Measurements from ENCODE around the gene CFAP44. TPM values are rescaled to one million over a fixed set of nuclear protein-coding genes. Genes with fewer than 3 reads are reported as not detected.

CFAP44 gene
- total RNA-seq, 2 experiments from 2014 or later = 9.7 to 10.0 TPM

DNA sequence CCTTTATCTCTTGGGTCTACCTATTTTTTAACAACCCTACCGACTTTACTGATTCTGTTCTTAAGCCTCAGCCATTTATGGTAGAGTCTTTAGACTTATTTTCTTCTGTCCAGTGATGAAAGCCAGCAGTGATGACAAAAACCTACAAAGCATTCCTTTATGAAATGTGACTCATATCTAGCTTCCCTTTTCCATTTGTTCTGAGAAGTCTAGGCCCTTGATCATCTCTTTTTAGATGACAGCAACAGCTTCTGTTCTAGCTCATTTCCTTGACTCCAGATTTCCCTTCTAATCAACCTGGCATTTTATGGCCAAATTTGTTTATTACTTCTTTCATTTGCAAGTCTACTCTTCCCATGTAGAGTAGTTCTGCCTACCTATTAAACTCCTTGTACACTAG is 36.1 kb downstream of the CFAP44 start:
- Histone ChIP-seq H3K4me3 (ENCODE audit: low read length) (no peak overlapping the region), H3K4me1 (ENCODE audit: insufficient read depth, low read length) (no peaks in the 10 kb centered on the region), H3K36me3 (ENCODE audit: insufficient read depth, low read length) (peaks cover 11% of the 10 kb centered on the region), H3K9me3 (ENCODE audit: control insufficient read depth in 1 of 2, insufficient read depth in 1 of 2, low read length in 2 of 2) (no peaks in the 10 kb centered on the region), H3K27ac (ENCODE audit: low read depth in 1 of 2, low read length in 2 of 2) (no peak overlapping the region), H3K27me3 (ENCODE audit: control insufficient read depth in 1 of 2, insufficient read depth in 2 of 2, low read length in 2 of 2) (no peaks in the 10 kb centered on the region)
- intact Hi-C loops (cut with DNase I, micrococcal nuclease) = no loop called here
- H3K4me1 Mint-ChIP-seq (ENCODE audit: low read depth) = no peaks in the 10 kb centered on the region
- H3K27ac Mint-ChIP-seq = no peak overlapping the region
- peaks cover 68% of the 10 kb centered on the region for H3K36me3 Mint-ChIP-seq (ENCODE audit: low read depth)
- H3K4me3 Mint-ChIP-seq = no peak overlapping the region
- ATAC-seq (ENCODE audit: poor library complexity) (no peak), DNase-seq (no peak)
- TF ChIP-seq, protein P1, sequence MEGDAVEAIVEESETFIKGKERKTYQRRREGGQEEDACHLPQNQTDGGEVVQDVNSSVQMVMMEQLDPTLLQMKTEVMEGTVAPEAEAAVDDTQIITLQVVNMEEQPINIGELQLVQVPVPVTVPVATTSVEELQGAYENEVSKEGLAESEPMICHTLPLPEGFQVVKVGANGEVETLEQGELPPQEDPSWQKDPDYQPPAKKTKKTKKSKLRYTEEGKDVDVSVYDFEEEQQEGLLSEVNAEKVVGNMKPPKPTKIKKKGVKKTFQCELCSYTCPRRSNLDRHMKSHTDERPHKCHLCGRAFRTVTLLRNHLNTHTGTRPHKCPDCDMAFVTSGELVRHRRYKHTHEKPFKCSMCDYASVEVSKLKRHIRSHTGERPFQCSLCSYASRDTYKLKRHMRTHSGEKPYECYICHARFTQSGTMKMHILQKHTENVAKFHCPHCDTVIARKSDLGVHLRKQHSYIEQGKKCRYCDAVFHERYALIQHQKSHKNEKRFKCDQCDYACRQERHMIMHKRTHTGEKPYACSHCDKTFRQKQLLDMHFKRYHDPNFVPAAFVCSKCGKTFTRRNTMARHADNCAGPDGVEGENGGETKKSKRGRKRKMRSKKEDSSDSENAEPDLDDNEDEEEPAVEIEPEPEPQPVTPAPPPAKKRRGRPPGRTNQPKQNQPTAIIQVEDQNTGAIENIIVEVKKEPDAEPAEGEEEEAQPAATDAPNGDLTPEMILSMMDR (IDR thresholded peaks at IDR 0.05) = no peak
- H3K27me3 Mint-ChIP-seq = no peaks in the 10 kb centered on the region
- H3K9me3 Mint-ChIP-seq = no peaks in the 10 kb centered on the region
- POLR2A ChIA-PET = no interaction called here
- CTCF ChIA-PET = no interaction called here

DNA sequence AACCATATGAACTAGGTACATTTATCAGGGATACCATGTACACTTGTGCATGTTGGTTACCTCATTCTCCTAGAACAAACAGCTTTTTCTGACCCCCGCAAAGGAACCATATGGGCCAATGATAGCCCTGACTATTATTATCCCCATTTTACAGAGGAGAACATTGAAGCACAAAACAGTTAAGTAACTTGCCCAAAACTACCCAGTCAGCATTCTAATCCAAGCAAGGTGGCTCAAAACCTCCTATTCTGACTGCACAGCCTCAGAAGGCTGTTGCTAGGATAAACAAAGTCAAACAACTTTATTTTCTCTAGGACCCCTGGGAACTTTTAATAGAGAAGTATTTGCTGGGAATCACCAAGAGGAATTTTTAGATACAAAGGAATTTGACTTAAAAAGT is 36.7 kb downstream of the CFAP44 start:
- H3K4me3 Mint-ChIP-seq = no peak overlapping the region
- ChIA-PET POLR2A (no interaction called here), CTCF (no interaction called here)
- H3K4me1 ChIP-seq (ENCODE audit: insufficient read depth, low read length) = no peaks in the 10 kb centered on the region
- H3K27ac ChIP-seq (ENCODE audit: low read depth in 1 of 2, low read length in 2 of 2) = no peak overlapping the region
- no peaks in the 10 kb centered on the region for H3K27me3 ChIP-seq (ENCODE audit: control insufficient read depth in 1 of 2, insufficient read depth in 2 of 2, low read length in 2 of 2)
- DNase-seq = no peak
- H3K36me3 ChIP-seq (ENCODE audit: insufficient read depth, low read length) = peaks cover 11% of the 10 kb centered on the region
- H3K27ac Mint-ChIP-seq = no peak overlapping the region
- H3K4me1 Mint-ChIP-seq (ENCODE audit: low read depth) = no peaks in the 10 kb centered on the region
- H3K36me3 Mint-ChIP-seq (ENCODE audit: low read depth) = peaks cover 74% of the 10 kb centered on the region
- no peak overlapping the region for H3K4me3 ChIP-seq (ENCODE audit: low read length)
- TF ChIP-seq, protein P1 (IDR thresholded peaks at IDR 0.05) = no peak
- no peaks in the 10 kb centered on the region for H3K27me3 Mint-ChIP-seq
- H3K9me3 Mint-ChIP-seq = no peaks in the 10 kb centered on the region
- H3K9me3 ChIP-seq (ENCODE audit: control insufficient read depth in 1 of 2, insufficient read depth in 1 of 2, low read length in 2 of 2) = no peaks in the 10 kb centered on the region
- intact Hi-C loops (cut with DNase I, micrococcal nuclease) = no loop called here
- no peak for ATAC-seq (ENCODE audit: poor library complexity)

Small RNA genes lying within 50 kb of the gene (microRNA-seq; reads per million reads assigned to microRNA genes)
- not detected for gene MIR8076 (ENCODE audit: borderline microRNAs expressed, borderline replicate concordance)

Other genes with a start within 250 kb of the CFAP44 start
- not detected for gene BOC, start 229.9 kb downstream of the CFAP44 start, total RNA-seq
- 10 to 100 TPM; 13.9 to 15.8 TPM for gene SPICE1, start 73.7 kb upstream of the CFAP44 start, total RNA-seq
- 10 to 100 TPM; 28.8 to 37.3 TPM for gene SIDT1, start 91.1 kb upstream of the CFAP44 start, total RNA-seq

All from CD4-positive, alpha-beta T cell (primary cell).